Stomach (tissue), 19 donors: ENCODE results near the gene ATG2B. TPM values are rescaled to one million over a fixed set of nuclear protein-coding genes. Genes with fewer than 3 reads are reported as not detected.
A peak's percentile ranks its signal among the peaks of the same experiment; 100 is the strongest.

Source experiments
- DNase-seq, 2 donors: peaks; one replicate each; pipeline versions ENCODE4 v3.0.0 to v3.0.0-alpha.2; 2013 to 2019
- H3K27ac ChIP-seq, 5 donors: fragments of 200-600 bp in 4 of 5; sonication (generic) in 4 of 5; one replicate each; pipeline ENCODE4 v1.5.1; 2013 to 2019; ENCODE audit warnings: mild to moderate bottlenecking in 1 of 5, moderate library complexity in 1 of 5
- H3K27me3 ChIP-seq, 3 donors: fragments of 200-600 bp; sonication (generic); one replicate each; pipeline ENCODE4 v1.5.1; 2017 to 2019; ENCODE audit warnings: mixed run types in 1 of 3
- H3K36me3 ChIP-seq, 4 donors: fragments of 200-600 bp; sonication (generic); 1 replicate in 3 of 4; 2 replicates in 1 of 4; pipeline ENCODE4 v1.5.1; 2016 to 2019
- H3K4me1 ChIP-seq, 4 donors: fragments of 200-600 bp; sonication (generic); one replicate each; pipeline ENCODE4 v1.5.1; 2016 to 2019
- H3K4me3 ChIP-seq, 4 donors: fragments of 200-600 bp; sonication (generic) in 3 of 4; one replicate each; pipeline ENCODE4 v1.5.1; 2016 to 2019; ENCODE audit warnings: mild to moderate bottlenecking in 1 of 4
- H3K9me3 ChIP-seq, 4 donors: fragments of 200-600 bp; sonication (generic); one replicate each; pipeline ENCODE4 v1.5.1; 2016 to 2019
- CTCF ChIP-seq, 7 experiments: fragments of 450-650 bp in 4 of 7; fragments of 200-600 bp in 3 of 7; sonication (generic) in 3 of 7; IDR thresholded peaks; one replicate each; pipeline ENCODE4 v1.5.1; 2016 to 2019; ENCODE audit warnings: antibody characterized with exemption in 7 of 7, control low read depth in 2 of 7, mild to moderate bottlenecking in 1 of 7
- EP300 ChIP-seq: sonication (generic); formaldehyde crosslinking; IDR thresholded peaks from one replicate; pipeline ENCODE4 v1.6.1; 2017; ENCODE audit warnings: antibody characterized with exemption
- POLR2A ChIP-seq, 4 donors: fragments of 450-650 bp; IDR thresholded peaks; one replicate each; pipeline ENCODE4 v1.6.1; 2016; ENCODE audit warnings: antibody characterized with exemption in 4 of 4, control low read depth in 2 of 4, mild to moderate bottlenecking in 1 of 4, moderate library complexity in 1 of 4
- POLR2AphosphoS5 ChIP-seq, 3 donors: sonication (generic); formaldehyde crosslinking; IDR thresholded peaks; one replicate each; pipeline ENCODE4 v1.6.1; 2016; ENCODE audit warnings: antibody characterized with exemption in 3 of 3
- WGBS, 5 donors: extraction: QIAGEN DNeasy Blood & Tissue Kit in 3 of 5; methylation state at CpG; one replicate each; pipeline versions ENCODE4 v1.1.5 to v1.1.7; 2013 to 2018; 5-methylcytosine and 5-hydroxymethylcytosine counted together
- intact Hi-C: fragments of 100-400 bp; cut with DNase I; formaldehyde crosslinking; loops from one replicate; pipeline ENCODE4 v1.15.1; 2023; ENCODE audit warnings: low total_unique reads
- long read RNA-seq, 10 donors: transcript quantifications; one replicate each; lab custom pipeline, GENCODE V29; 2026
- polyA plus RNA-seq, 3 donors: library from polyadenylated mRNA; stranded (reverse); fragments of 200-250 nt; gene quantifications; one replicate each; pipeline ENCODE4 v1.2.3, GENCODE V29; 2013
- total RNA-seq, 5 donors: library from RNA; depleted of rRNA; stranded (reverse); fragments of >200 nt; gene quantifications; one replicate each; pipeline versions ENCODE4 v1.1.0 to v1.2.3, GENCODE V29; 2014 to 2016
- donor health status: healthy with polysubstance abuse.
- donor health status: Bipolar disorder and iron deficiency.
- donor health status: healthy.

The ATG2B gene
- total RNA-seq (10 to 100 TPM; 15.2 to 59.7 (median 37.4) TPM), polyA plus RNA-seq (1 to 10 TPM; 1.9 to 3.5 (median 3.2) TPM)
- long read RNA-seq, donor 1 = 0 reads
- long read RNA-seq, donor 2 = 0 reads
- long read RNA-seq, donor 3 = 0 reads
- long read RNA-seq, donor 4 = 0 reads
- long read RNA-seq, donor 5 = 0 reads
- long read RNA-seq, donor 6 = 0 reads
- long read RNA-seq, donor 7 = 0 reads
- long read RNA-seq, donor 8 = 0 reads
- long read RNA-seq, donor 9 = 0 reads
- long read RNA-seq, donor 10 = 0 reads

- Histone ChIP-seq H3K27me3 (no peaks in the 10 kb centered on the region), H3K27ac (peak within 1 kb of the TSS; percentile 92 to 98 (median 95)), H3K9me3 (no peaks in the 10 kb centered on the region), H3K36me3 (peaks cover 0 to under 1% (median 0%) of the 10 kb centered on the region in 4 donors), H3K4me1 (peaks cover 24 to 63% (median 45%) of the 10 kb centered on the region in 4 donors), H3K4me3 (peak within 1 kb of the TSS; percentile 75 to 99 (median 96))
- DNase-seq = peak; percentile 97 to 98
- 0 to 1% (median 0%) methylated on average over 18 to 91 of the region's 92 CpGs for WGBS, 5 donors
- intact Hi-C loops = no loop called here
- TF ChIP-seq POLR2A (IDR thresholded peaks at IDR 0.05) (peak in 1 of 4 donors; percentile 64), EP300 (no peak), POLR2AphosphoS5 (IDR thresholded peaks at IDR 0.05) (peak; percentile 80 to 94 (median 92)), CTCF (IDR thresholded peaks at IDR 0.05) (no peak)
These were observed at the start of gene ATG2B, which contains the start of gene GSKIP for GRCh38 chr14:96362965-96363750. Gene ATG2B, minus strand, starts transcription at chr14:96363341. Its CDS starts 365 bp downstream, at chr14:96362976. Gene GSKIP, plus strand, starts transcription at chr14:96363526. Its CDS starts 18,722 bp downstream, at chr14:96382248.

- no peaks in the 10 kb centered on the region for H3K4me1 ChIP-seq
- H3K27ac ChIP-seq = no peak overlapping the region
- H3K36me3 ChIP-seq = no peaks in the 10 kb centered on the region
- intact Hi-C loops = no loop called here
- no peaks in the 10 kb centered on the region for H3K9me3 ChIP-seq
- H3K4me3 ChIP-seq = no peak overlapping the region
- TF ChIP-seq CTCF (IDR thresholded peaks at IDR 0.05) = no peak
- TF ChIP-seq POLR2A (IDR thresholded peaks at IDR 0.05) = no peak
- TF ChIP-seq EP300 = no peak
- no peak for TF ChIP-seq POLR2AphosphoS5 (IDR thresholded peaks at IDR 0.05)
- no peak for DNase-seq
- 84 to 92% (median 90%) methylated on average over 4 of the region's 4 CpGs for WGBS, 5 donors
- H3K27me3 ChIP-seq = no peaks in the 10 kb centered on the region
These were observed 47.0 kb upstream of the ATG2B start for GRCh38 chr14:96410119-96410518.

- Histone ChIP-seq H3K9me3 (no peaks in the 10 kb centered on the region), H3K36me3 (no peaks in the 10 kb centered on the region), H3K4me3 (no peak overlapping the region), H3K27me3 (no peaks in the 10 kb centered on the region), H3K27ac (no peak overlapping the region), H3K4me1 (no peaks in the 10 kb centered on the region)
- DNase-seq = peak; percentile 51 to 66
- intact Hi-C loops = no loop called here
- TF ChIP-seq EP300 (no peak), POLR2A (IDR thresholded peaks at IDR 0.05) (no peak), POLR2AphosphoS5 (IDR thresholded peaks at IDR 0.05) (peak in 2 of 3 donors; percentile 4 to 58), CTCF (IDR thresholded peaks at IDR 0.05) (no peak)
- WGBS, 5 donors = 44 to 65% (median 57%) methylated on average over 9 of the region's 9 CpGs
These were observed 46.6 kb upstream of the ATG2B start for GRCh38 chr14:96409701-96410100.

- H3K36me3 ChIP-seq = no peaks in the 10 kb centered on the region
- intact Hi-C loops = no loop called here
- H3K9me3 ChIP-seq = no peaks in the 10 kb centered on the region
- H3K4me3 ChIP-seq = no peak overlapping the region
- H3K4me1 ChIP-seq = no peaks in the 10 kb centered on the region
- H3K27me3 ChIP-seq = no peaks in the 10 kb centered on the region
- 82 to 92% (median 88%) methylated on average over 12 of the region's 12 CpGs for WGBS, 5 donors
- no peak for TF ChIP-seq CTCF (IDR thresholded peaks at IDR 0.05)
- TF ChIP-seq EP300 = no peak
- no peak for TF ChIP-seq POLR2A (IDR thresholded peaks at IDR 0.05)
- TF ChIP-seq POLR2AphosphoS5 (IDR thresholded peaks at IDR 0.05) = no peak
- no peak for DNase-seq
- no peak overlapping the region for H3K27ac ChIP-seq
These were observed 45.5 kb upstream of the ATG2B start for GRCh38 chr14:96408608-96409007.
